ENCODE measurements around the gene CNOT11. TPM values are rescaled to one million over a fixed set of nuclear protein-coding genes. Genes with fewer than 3 reads are reported as not detected.
"Not testable (repeated sequence)": the region's sequence is repeated elsewhere in the genome, so short reads cannot be mapped to it uniquely, and the experiment has no call there.

CNOT11 gene
- total RNA-seq, 2 experiments from 2014 or later = 64.2 to 65.0 TPM

GRCh38 chr2:101235956-101236355, 16.7 kb upstream of the CNOT11 start:
- H3K27me3 Mint-ChIP-seq; ATAC-seq (ENCODE audit: low read depth); H3K36me3 Mint-ChIP-seq; H3K4me1 Mint-ChIP-seq; DNase-seq; POLR2A ChIA-PET; H3K4me3 Mint-ChIP-seq; H3K27ac Mint-ChIP-seq; H3K9me3 Mint-ChIP-seq: not testable (repeated sequence)

- H3K4me1 Mint-ChIP-seq; H3K27me3 Mint-ChIP-seq; DNase-seq; H3K9me3 Mint-ChIP-seq; POLR2A ChIA-PET; H3K27ac Mint-ChIP-seq; ATAC-seq (ENCODE audit: low read depth); H3K4me3 Mint-ChIP-seq; H3K36me3 Mint-ChIP-seq: not testable (repeated sequence)
Observed at GRCh38 chr2:101237944-101238343, 14.7 kb upstream of the CNOT11 start.

- POLR2A ChIA-PET = no interaction called here
- Mint-ChIP-seq H3K4me3 (no peak overlapping the region), H3K27me3 (no peaks in the 10 kb centered on the region), H3K27ac (no peak overlapping the region), H3K9me3 (no peaks in the 10 kb centered on the region), H3K4me1 (peaks cover 3% of the 10 kb centered on the region), H3K36me3 (peaks cover 3% of the 10 kb centered on the region)
- ATAC-seq (ENCODE audit: low read depth) (no peak), DNase-seq (no peak)
Observed at GRCh38 chr2:101238930-101239759, 13.5 kb upstream of the CNOT11 start.

GRCh38 chr2:101239760-101240118, 12.9 kb upstream of the CNOT11 start:
- ATAC-seq (ENCODE audit: low read depth); DNase-seq; H3K36me3 Mint-ChIP-seq; H3K4me1 Mint-ChIP-seq; H3K4me3 Mint-ChIP-seq; POLR2A ChIA-PET; H3K9me3 Mint-ChIP-seq; H3K27me3 Mint-ChIP-seq; H3K27ac Mint-ChIP-seq: not testable (repeated sequence)

GRCh38 chr2:101240694-101241093, 12.0 kb upstream of the CNOT11 start:
- not testable (repeated sequence) for H3K9me3 Mint-ChIP-seq; H3K27me3 Mint-ChIP-seq; H3K27ac Mint-ChIP-seq; H3K4me1 Mint-ChIP-seq; ATAC-seq (ENCODE audit: low read depth); DNase-seq; H3K36me3 Mint-ChIP-seq; H3K4me3 Mint-ChIP-seq
- POLR2A ChIA-PET = interaction anchor here (1.1 kb wide), 1 partner anchor 11 kb away, joined by 3 read pairs; no protein-coding TSS in a partner anchor

- H3K27me3 Mint-ChIP-seq = no peaks in the 10 kb centered on the region
- peaks cover 3% of the 10 kb centered on the region for H3K4me1 Mint-ChIP-seq
- H3K4me3 Mint-ChIP-seq = no peak overlapping the region
- DNase-seq = no peak
- ATAC-seq (ENCODE audit: low read depth) = no peak
- H3K27ac Mint-ChIP-seq = no peak overlapping the region
- POLR2A ChIA-PET = interaction anchor here (1.1 kb wide), 1 partner anchor 11 kb away, joined by 3 read pairs; no protein-coding TSS in a partner anchor
- no peaks in the 10 kb centered on the region for H3K9me3 Mint-ChIP-seq
- peaks cover 3% of the 10 kb centered on the region for H3K36me3 Mint-ChIP-seq
Observed at GRCh38 chr2:101241158-101241557, 11.5 kb upstream of the CNOT11 start.

- POLR2A ChIA-PET; H3K27ac Mint-ChIP-seq; H3K9me3 Mint-ChIP-seq; H3K4me1 Mint-ChIP-seq; H3K4me3 Mint-ChIP-seq; DNase-seq; H3K27me3 Mint-ChIP-seq; H3K36me3 Mint-ChIP-seq; ATAC-seq (ENCODE audit: low read depth): not testable (repeated sequence)
Observed at GRCh38 chr2:101244373-101244772, 8.3 kb upstream of the CNOT11 start.

GRCh38 chr2:101244899-101245298, 7.8 kb upstream of the CNOT11 start:
- H3K27ac Mint-ChIP-seq; H3K36me3 Mint-ChIP-seq; H3K4me3 Mint-ChIP-seq; POLR2A ChIA-PET; DNase-seq; H3K9me3 Mint-ChIP-seq; H3K4me1 Mint-ChIP-seq; ATAC-seq (ENCODE audit: low read depth); H3K27me3 Mint-ChIP-seq: not testable (repeated sequence)

DNA sequence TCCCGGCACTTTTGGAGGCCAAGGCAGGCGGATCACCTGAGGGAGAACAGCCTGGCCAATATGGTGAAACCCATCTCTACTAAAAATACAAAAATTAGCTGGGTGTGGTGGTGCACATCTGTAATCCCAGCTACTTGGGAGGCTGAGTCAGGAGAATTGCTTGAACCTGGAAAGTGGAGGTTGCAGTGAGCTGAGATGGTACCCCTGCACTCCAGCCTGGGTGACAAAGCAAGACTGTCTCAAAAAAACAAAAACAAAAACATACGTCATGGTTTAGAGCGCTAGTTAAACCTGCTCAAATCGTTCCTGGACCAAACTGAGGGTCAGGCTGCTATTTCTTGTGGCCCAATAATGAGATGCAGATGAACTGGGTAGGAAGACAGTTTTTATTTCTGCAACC, 7.2 kb upstream of the CNOT11 start:
- H3K36me3 Mint-ChIP-seq; DNase-seq; H3K27me3 Mint-ChIP-seq; H3K4me3 Mint-ChIP-seq; H3K4me1 Mint-ChIP-seq; H3K27ac Mint-ChIP-seq; H3K9me3 Mint-ChIP-seq; ATAC-seq (ENCODE audit: low read depth); POLR2A ChIA-PET: not testable (repeated sequence)

GRCh38 chr2:101248756-101249155, 3.9 kb upstream of the CNOT11 start:
- ATAC-seq (ENCODE audit: low read depth); H3K27me3 Mint-ChIP-seq; H3K9me3 Mint-ChIP-seq; DNase-seq; POLR2A ChIA-PET; H3K4me3 Mint-ChIP-seq; H3K36me3 Mint-ChIP-seq; H3K27ac Mint-ChIP-seq: not testable (repeated sequence)
- peaks cover 10% of the 10 kb centered on the region for H3K4me1 Mint-ChIP-seq

GRCh38 chr2:101249826-101250225, 2.9 kb upstream of the CNOT11 start:
- H3K27ac Mint-ChIP-seq = no peak overlapping the region

GRCh38 chr2:101251246-101251781, 1.4 kb upstream of the CNOT11 start:
- not testable (repeated sequence) for H3K27me3 Mint-ChIP-seq; H3K27ac Mint-ChIP-seq; H3K4me3 Mint-ChIP-seq; ATAC-seq (ENCODE audit: low read depth); H3K36me3 Mint-ChIP-seq; DNase-seq; H3K9me3 Mint-ChIP-seq
- POLR2A ChIA-PET = interaction anchor here (0.5 to 4.1 kb wide), 6 partner anchors 27 to 1027 kb away, joined by 3 to 28 read pairs (median 10); partner anchors contain the start of gene RNF149
- peaks cover 30% of the 10 kb centered on the region for H3K4me1 Mint-ChIP-seq

More at GRCh38 chr2:101249826-101250225, 2.9 kb upstream of the CNOT11 start:
- Mint-ChIP-seq H3K36me3 (peaks cover 1% of the 10 kb centered on the region), H3K4me3 (no peak overlapping the region), H3K9me3 (no peaks in the 10 kb centered on the region), H3K27me3 (no peaks in the 10 kb centered on the region), H3K4me1 (peaks cover 19% of the 10 kb centered on the region)
- DNase-seq (no peak), ATAC-seq (ENCODE audit: low read depth) (no peak)
- POLR2A ChIA-PET = interaction anchor here (1.1 kb wide), 1 partner anchor 26 kb away, joined by 3 read pairs; no protein-coding TSS in a partner anchor

DNA sequence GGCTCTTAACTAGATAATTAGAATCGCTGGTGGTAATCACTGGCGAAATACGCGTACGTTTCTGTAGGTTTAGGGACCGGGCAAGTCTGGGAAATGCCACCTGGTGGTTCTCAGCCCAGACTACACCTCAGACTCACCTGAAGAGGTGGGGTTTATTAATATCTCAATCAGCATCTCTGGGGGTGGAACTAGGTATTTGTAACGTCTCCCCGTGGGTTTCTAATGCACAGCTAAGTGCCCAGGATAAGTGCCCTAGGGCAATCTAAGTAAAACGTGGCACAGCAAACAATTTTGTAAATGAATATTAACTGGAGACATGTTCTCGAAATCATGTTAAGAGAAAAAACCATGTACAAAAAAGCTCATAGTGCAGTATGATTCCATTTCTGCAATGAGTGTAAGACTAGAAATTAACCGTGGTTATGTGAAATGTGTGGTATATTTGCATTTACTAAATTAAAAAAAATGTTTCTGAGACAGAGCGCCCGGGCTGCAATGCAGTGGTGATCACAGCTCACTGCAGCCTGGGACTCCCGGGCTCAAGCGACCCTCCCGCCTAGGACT, 760 bp upstream of the CNOT11 start:
- ATAC-seq (ENCODE audit: low read depth) = peak; percentile 38
- H3K4me3 Mint-ChIP-seq = peak overlapping the region; percentile 93
- H3K4me1 Mint-ChIP-seq = peaks cover 35% of the 10 kb centered on the region
- H3K9me3 Mint-ChIP-seq = no peaks in the 10 kb centered on the region
- POLR2A ChIA-PET = interaction anchor here (0.5 to 4.1 kb wide), 14 partner anchors 11 to 1027 kb away, joined by 3 to 28 read pairs (median 8); partner anchors contain the start of genes CREG2, RFX8, RNF149 and RPL31
- DNase-seq = no peak
- H3K27ac Mint-ChIP-seq = peak overlapping the region; percentile 97
- H3K27me3 Mint-ChIP-seq = no peaks in the 10 kb centered on the region
- H3K36me3 Mint-ChIP-seq = peaks cover 8% of the 10 kb centered on the region
